ENCODE results near the gene ARSD. TPM values are rescaled to one million over a fixed set of nuclear protein-coding genes. Genes with fewer than 3 reads are reported as not detected.

Gene ARSD
- total and polyA plus RNA-seq, 2 of the 13 experiments (the other 11 are each of a cell fraction or from before 2014, with no cell fraction given), result 4.8 to 6.8 TPM

DNA sequence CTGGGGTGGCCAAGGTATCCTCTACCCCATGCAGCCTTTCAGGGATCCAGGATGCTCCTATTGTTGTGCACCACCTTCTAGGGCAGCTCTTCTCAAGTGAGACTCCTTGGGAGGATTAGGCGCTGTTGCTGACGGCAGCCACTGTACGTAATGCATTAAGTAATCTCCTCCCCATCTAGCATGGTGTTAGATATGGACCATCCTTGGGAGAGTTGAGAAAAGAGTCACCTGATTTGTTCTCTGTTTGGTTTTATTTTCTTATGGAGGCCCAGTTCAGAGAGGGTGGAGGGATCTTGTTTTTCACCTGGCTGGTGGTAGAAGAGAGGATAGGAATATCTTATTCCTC is 54.0 kb downstream of the ARSD start:
- DNase-seq (ENCODE audit: low spot score), result no peak
- Histone ChIP-seq H3K4me3 (replicated peaks in 1 of 3; ENCODE audit: insufficient read depth in 1 of 3, low read depth in 2 of 3, low read length in 3 of 3) (no peak overlapping the region), H3K9ac (ENCODE audit: insufficient read depth, low read depth, low read length) (no peak overlapping the region), H3K27ac (ENCODE audit: extremely low read length, insufficient read depth, low read length) (no peak overlapping the region), H2AFZ (ENCODE audit: low read length) (no peak overlapping the region), H3K79me2 (ENCODE audit: insufficient read depth, low read length) (no peaks in the 10 kb centered on the region), H3K4me2 (ENCODE audit: low read depth, low read length) (no peak overlapping the region), H3K9me3 (ENCODE audit: low read length) (no peaks in the 10 kb centered on the region), H4K20me1 (ENCODE audit: insufficient read depth, low read length) (no peaks in the 10 kb centered on the region), H3K36me3 (replicated peaks in 1 of 2; ENCODE audit: control insufficient read depth in 1 of 2, insufficient read depth in 2 of 2, low read length in 2 of 2) (no peaks in the 10 kb centered on the region), H3K4me1 (ENCODE audit: insufficient read depth, low read length) (no peaks in the 10 kb centered on the region), H3K27me3 (ENCODE audit: control insufficient read depth in 1 of 2, insufficient read depth in 2 of 2, low read length in 2 of 2) (no peaks in the 10 kb centered on the region)
- ChIA-PET CTCF (ENCODE audit: low intra/inter-chr PET ratio, low total read pairs) (interaction anchor here (1.2 kb wide), 2 partner anchors 160 to 763 kb away, joined by 3 to 8 read pairs; no protein-coding TSS in a partner anchor), POLR2A (no interaction called here)
- no peak for FAIRE-seq
- intact Hi-C loops (cut with micrococcal nuclease; ENCODE audit: unreplicated experiment) (loop anchor here (5.0 kb wide), 1 partner anchor 762 kb away; no protein-coding TSS in a partner anchor), in situ Hi-C loops (cut with HindIII; ENCODE audit: extremely low pct_ligation_motif_present, low pct_unique_long_range_greater_than_20kb) (no loop called here)
- BruUV-seq (replicated peaks), result no TSS peak
- ATAC-seq, result no peak
- TF ChIP-seq, protein P1, sequence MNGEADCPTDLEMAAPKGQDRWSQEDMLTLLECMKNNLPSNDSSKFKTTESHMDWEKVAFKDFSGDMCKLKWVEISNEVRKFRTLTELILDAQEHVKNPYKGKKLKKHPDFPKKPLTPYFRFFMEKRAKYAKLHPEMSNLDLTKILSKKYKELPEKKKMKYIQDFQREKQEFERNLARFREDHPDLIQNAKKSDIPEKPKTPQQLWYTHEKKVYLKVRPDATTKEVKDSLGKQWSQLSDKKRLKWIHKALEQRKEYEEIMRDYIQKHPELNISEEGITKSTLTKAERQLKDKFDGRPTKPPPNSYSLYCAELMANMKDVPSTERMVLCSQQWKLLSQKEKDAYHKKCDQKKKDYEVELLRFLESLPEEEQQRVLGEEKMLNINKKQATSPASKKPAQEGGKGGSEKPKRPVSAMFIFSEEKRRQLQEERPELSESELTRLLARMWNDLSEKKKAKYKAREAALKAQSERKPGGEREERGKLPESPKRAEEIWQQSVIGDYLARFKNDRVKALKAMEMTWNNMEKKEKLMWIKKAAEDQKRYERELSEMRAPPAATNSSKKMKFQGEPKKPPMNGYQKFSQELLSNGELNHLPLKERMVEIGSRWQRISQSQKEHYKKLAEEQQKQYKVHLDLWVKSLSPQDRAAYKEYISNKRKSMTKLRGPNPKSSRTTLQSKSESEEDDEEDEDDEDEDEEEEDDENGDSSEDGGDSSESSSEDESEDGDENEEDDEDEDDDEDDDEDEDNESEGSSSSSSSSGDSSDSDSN (CRISPR knock-in tag; IDR thresholded peaks at IDR 0.05), result no peak
- TF ChIP-seq HOXA5 (CRISPR knock-in tag; IDR thresholded peaks at IDR 0.05) (no peak), MEIS1 (CRISPR knock-in tag; IDR thresholded peaks at IDR 0.05; ENCODE audit: borderline replicate concordance) (no peak), CC2D1A (CRISPR knock-in tag; IDR thresholded peaks at IDR 0.05) (no peak), ZNF33A (CRISPR knock-in tag; IDR thresholded peaks at IDR 0.05; ENCODE audit: borderline replicate concordance) (no peak), GATAD1 (CRISPR knock-in tag; IDR thresholded peaks at IDR 0.05) (no peak), GATA4 (IDR thresholded peaks at IDR 0.05; ENCODE audit: borderline replicate concordance, low read depth) (no peak), SSRP1 (CRISPR knock-in tag; IDR thresholded peaks at IDR 0.05) (no peak), STAT5B (CRISPR knock-in tag; IDR thresholded peaks at IDR 0.05) (no peak), POLR2A (IDR thresholded peaks at IDR 0.05; ENCODE audit: insufficient read depth in 1 of 2, low read depth in 2 of 2, low read length in 2 of 2) (no peak), ZBTB25 (CRISPR knock-in tag; IDR thresholded peaks at IDR 0.05) (no peak), CSRNP1 (CRISPR knock-in tag; IDR thresholded peaks at IDR 0.05) (no peak), BRF2 (CRISPR knock-in tag; IDR thresholded peaks at IDR 0.05) (no peak)
- no CpG with 5 or more reads among the region's 3 CpGs for WGBS (ENCODE audit: low lambda C conversion rate)
